Measurements from ENCODE around the gene PPP1R11. TPM values are rescaled to one million over a fixed set of nuclear protein-coding genes. Genes with fewer than 3 reads are reported as not detected.
A peak's percentile ranks its signal among the peaks of the same experiment; 100 is the strongest.
"Not testable (repeated sequence)": the region's sequence is repeated elsewhere in the genome, so short reads cannot be mapped to it uniquely, and the experiment has no call there.

The PPP1R11 gene
- total and polyA plus RNA-seq, 2 experiments from 2014 or later = 19.6 to 26.6 TPM

DNA sequence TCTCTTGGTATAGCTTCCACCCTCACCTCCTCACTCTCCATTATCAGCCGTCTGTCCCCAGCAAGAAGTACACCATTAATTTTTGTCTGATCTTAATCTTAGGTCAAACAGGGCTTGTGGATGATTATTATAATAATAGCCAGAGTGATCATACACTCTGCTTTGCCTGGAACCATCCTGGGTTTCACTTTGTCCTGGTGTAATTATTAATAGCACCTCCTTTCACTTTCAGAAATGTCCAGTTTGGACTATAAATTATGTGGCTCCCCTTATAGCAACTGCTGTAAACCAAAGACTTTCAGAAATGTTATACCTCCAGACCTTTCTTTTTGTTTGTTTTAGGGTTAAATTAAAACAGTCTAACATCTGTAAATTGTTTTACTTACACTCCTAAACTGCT is 46.8 kb downstream of the PPP1R11 start:
- no peak overlapping the region for H3K4me3 Mint-ChIP-seq
- no peaks in the 10 kb centered on the region for H3K36me3 Mint-ChIP-seq (ENCODE audit: low read depth)
- H3K4me3 ChIP-seq = no peak overlapping the region
- H3K79me2 ChIP-seq (replicated peaks; ENCODE audit: insufficient read depth) = no peaks in the 10 kb centered on the region
- H2AFZ ChIP-seq = no peak overlapping the region
- H3F3A ChIP-seq (replicated peaks; ENCODE audit: low read depth) = no peaks in the 10 kb centered on the region
- no peaks in the 10 kb centered on the region for H3K4me1 ChIP-seq (ENCODE audit: insufficient read depth)
- ATAC-seq (no peak), DNase-seq (ENCODE audit: low spot score) (no peak)
- H3K4me2 ChIP-seq = no peak overlapping the region
- peaks cover 54% of the 10 kb centered on the region for H3K27me3 ChIP-seq (ENCODE audit: insufficient read depth)
- H3K36me3 ChIP-seq (ENCODE audit: insufficient read depth) = no peaks in the 10 kb centered on the region
- H3K9me2 ChIP-seq (ENCODE audit: insufficient read depth) = no peaks in the 10 kb centered on the region
- H3K27ac ChIP-seq (ENCODE audit: low read depth) = no peak overlapping the region
- H4K20me1 ChIP-seq (replicated peaks; ENCODE audit: insufficient read depth) = no peaks in the 10 kb centered on the region
- H3K27me3 Mint-ChIP-seq (ENCODE audit: insufficient read depth, low read depth, poor library complexity) = peaks cover 12% of the 10 kb centered on the region
- H3K4me1 Mint-ChIP-seq = no peaks in the 10 kb centered on the region
- H3K9me3 Mint-ChIP-seq = no peaks in the 10 kb centered on the region
- no peak overlapping the region for H3K27ac Mint-ChIP-seq
- TF ChIP-seq STAT1 (IDR thresholded peaks at IDR 0.05; ENCODE audit: unreplicated experiment) (no peak), NANOG (IDR thresholded peaks at IDR 0.05; ENCODE audit: borderline replicate concordance) (no peak), CTCF (conservative IDR thresholded peaks at IDR 0.05; ENCODE audit: low read depth in 2 of 2) (no peak), CREB1 (CRISPR knock-in tag; IDR thresholded peaks at IDR 0.05; ENCODE audit: low read depth) (no peak), REST (IDR thresholded peaks at IDR 0.05; ENCODE audit: unreplicated experiment) (no peak)

DNA sequence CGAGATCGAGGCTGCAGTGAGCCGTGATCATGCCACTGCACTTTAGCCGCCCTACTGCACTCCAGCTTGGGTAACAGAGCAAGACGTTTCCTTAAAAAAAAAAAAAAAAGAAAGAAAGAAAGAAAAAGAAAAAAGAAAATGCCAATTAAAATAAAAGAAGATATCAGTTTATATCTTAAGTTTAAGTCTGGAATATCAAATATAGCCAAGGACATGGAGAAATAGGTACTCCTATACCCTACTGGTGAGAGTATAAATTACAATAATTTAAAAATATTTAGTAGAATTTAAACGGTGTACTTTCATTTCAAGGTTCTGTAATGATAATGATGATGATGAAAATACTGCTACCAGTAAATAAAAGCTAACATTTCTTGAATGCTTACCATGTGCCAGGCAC is 49.7 kb downstream of the PPP1R11 start:
- Histone ChIP-seq H3K36me3 (ENCODE audit: insufficient read depth) (no peaks in the 10 kb centered on the region), H3K4me2 (no peak overlapping the region), H3F3A (replicated peaks; ENCODE audit: low read depth) (no peaks in the 10 kb centered on the region), H3K79me2 (replicated peaks; ENCODE audit: insufficient read depth) (no peaks in the 10 kb centered on the region), H3K27me3 (ENCODE audit: insufficient read depth) (peaks cover 30% of the 10 kb centered on the region), H3K9me2 (ENCODE audit: insufficient read depth) (no peaks in the 10 kb centered on the region), H3K4me3 (no peak overlapping the region), H4K20me1 (replicated peaks; ENCODE audit: insufficient read depth) (no peaks in the 10 kb centered on the region), H2AFZ (no peak overlapping the region), H3K27ac (ENCODE audit: low read depth) (no peak overlapping the region), H3K4me1 (ENCODE audit: insufficient read depth) (no peaks in the 10 kb centered on the region)
- ATAC-seq = no peak
- DNase-seq (ENCODE audit: low spot score) = no peak
- Mint-ChIP-seq H3K27me3 (ENCODE audit: insufficient read depth, low read depth, poor library complexity) (peaks cover 6% of the 10 kb centered on the region), H3K9me3 (no peaks in the 10 kb centered on the region), H3K27ac (no peak overlapping the region), H3K4me1 (no peaks in the 10 kb centered on the region), H3K4me3 (no peak overlapping the region), H3K36me3 (ENCODE audit: low read depth) (no peaks in the 10 kb centered on the region)
- TF ChIP-seq ZNF331 (CRISPR knock-in tag; IDR thresholded peaks at IDR 0.05; ENCODE audit: low read depth) = no peak
- TF ChIP-seq EZH2 (IDR thresholded peaks at IDR 0.05; ENCODE audit: low read depth, unreplicated experiment) = no peak
- TF ChIP-seq CTCF (conservative IDR thresholded peaks at IDR 0.05; ENCODE audit: low read depth in 2 of 2) = peak in 1 of 2 experiments; percentile 35; a peak in 2 of 4 replicates

DNA sequence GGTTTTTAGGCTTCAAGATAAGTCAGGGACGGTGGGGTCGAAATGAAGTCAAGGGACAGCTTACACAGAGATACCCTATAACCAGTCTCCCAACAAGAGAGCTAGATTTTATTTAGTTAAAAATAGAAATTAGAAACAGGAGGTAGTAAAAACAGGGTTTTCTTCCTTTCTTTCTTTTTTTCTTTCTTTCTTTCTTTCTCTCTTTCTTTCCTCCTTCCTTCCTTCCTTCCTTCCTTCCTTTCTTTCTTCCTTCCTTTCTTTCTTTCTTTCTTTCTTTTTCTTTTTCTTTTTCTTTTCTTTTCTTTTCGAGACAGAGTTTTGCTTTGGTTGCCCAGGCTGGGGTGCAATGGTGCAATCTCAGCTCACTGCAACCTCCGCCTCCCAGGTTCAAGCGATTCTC is 51.7 kb downstream of the PPP1R11 start:
- not testable (repeated sequence) for H3K4me1 Mint-ChIP-seq; DNase-seq (ENCODE audit: low spot score); H3K4me2 ChIP-seq; H3K4me1 ChIP-seq (ENCODE audit: insufficient read depth); H3K4me3 ChIP-seq; H2AFZ ChIP-seq; H3F3A ChIP-seq (replicated peaks; ENCODE audit: low read depth); H3K36me3 Mint-ChIP-seq (ENCODE audit: low read depth); H3K36me3 ChIP-seq (ENCODE audit: insufficient read depth); H3K9me2 ChIP-seq (ENCODE audit: insufficient read depth); H3K9me3 Mint-ChIP-seq; H3K27ac Mint-ChIP-seq; H3K4me3 Mint-ChIP-seq; H3K27ac ChIP-seq (ENCODE audit: low read depth); H4K20me1 ChIP-seq (replicated peaks; ENCODE audit: insufficient read depth); H3K27me3 Mint-ChIP-seq (ENCODE audit: insufficient read depth, low read depth, poor library complexity); H3K79me2 ChIP-seq (replicated peaks; ENCODE audit: insufficient read depth); ATAC-seq
- peaks cover 24% of the 10 kb centered on the region; the same call in 1 of the 2 replicates for H3K27me3 ChIP-seq (ENCODE audit: insufficient read depth)
